GM12801 (cell line): Measurements from ENCODE around the gene HILPDA.

Source experiments
- TF ChIP-seq, protein P1 (sequence below): IDR thresholded peaks from one replicate; pipeline ENCODE4 v1.5.1; 2011; ENCODE audit warnings: control low read depth; ENCODE audit not compliant: insufficient read length; ENCODE audit errors: extremely low read depth

The HILPDA gene

DNA sequence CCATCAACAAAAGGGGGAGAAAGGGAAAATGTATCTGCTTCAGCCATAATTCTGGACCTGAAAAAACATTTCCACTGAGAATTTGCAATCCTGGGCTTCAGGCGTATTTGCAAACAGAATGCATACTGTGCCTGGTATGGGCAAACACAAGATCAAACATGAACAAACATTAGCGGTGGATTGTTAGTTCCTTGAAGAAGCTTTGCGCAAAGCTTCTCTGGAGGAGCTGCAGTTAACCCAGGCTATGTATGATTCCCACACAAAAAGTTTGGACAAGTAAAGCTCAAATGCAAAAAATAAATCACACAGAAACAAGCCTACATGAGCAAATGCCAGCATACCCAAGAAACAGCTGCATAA, 20.4 kb upstream of the HILPDA start:
- TF ChIP-seq, protein P1, sequence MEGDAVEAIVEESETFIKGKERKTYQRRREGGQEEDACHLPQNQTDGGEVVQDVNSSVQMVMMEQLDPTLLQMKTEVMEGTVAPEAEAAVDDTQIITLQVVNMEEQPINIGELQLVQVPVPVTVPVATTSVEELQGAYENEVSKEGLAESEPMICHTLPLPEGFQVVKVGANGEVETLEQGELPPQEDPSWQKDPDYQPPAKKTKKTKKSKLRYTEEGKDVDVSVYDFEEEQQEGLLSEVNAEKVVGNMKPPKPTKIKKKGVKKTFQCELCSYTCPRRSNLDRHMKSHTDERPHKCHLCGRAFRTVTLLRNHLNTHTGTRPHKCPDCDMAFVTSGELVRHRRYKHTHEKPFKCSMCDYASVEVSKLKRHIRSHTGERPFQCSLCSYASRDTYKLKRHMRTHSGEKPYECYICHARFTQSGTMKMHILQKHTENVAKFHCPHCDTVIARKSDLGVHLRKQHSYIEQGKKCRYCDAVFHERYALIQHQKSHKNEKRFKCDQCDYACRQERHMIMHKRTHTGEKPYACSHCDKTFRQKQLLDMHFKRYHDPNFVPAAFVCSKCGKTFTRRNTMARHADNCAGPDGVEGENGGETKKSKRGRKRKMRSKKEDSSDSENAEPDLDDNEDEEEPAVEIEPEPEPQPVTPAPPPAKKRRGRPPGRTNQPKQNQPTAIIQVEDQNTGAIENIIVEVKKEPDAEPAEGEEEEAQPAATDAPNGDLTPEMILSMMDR = no peak

DNA sequence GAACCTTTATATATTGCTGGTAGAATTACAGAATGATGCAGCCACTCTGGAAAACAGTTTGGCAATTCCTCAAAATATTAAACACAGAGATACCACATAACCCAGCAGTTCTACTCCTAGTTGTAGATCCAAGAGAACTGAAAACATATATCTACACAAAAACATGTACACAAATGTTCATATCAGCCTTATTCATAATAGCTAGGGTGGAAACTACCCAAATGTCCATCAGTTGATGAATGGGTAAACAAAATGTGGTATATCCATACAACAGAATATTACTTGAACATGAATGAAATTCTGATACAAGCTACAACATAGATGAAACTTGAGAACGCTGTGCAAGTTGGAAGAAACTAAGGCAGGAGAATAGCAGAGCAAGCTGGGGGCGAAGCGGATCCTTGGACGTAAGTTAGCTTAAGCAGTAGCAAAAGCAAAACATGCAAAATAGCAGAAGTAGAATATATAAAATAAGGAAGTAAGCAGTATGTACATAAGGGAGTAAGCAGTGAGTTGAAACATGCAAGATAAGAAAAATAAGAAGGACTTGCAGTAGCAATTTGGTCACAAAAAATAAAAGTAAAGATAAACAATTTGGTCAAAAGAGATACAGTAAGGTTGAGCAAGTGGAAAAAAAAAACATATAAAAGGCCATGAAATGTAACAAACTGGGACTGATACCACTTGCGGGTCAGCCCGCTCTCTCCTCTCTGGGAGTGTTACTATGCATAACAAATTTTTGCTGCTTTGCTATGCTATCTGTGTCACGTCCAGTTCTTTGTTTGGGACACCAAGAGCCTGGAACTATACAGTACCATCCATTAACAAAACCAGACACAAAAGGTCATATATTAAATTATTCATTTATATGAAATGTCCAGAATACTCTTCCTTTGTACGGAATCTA, 18.0 kb upstream of the HILPDA start:
- TF ChIP-seq, protein P1 = no peak

DNA sequence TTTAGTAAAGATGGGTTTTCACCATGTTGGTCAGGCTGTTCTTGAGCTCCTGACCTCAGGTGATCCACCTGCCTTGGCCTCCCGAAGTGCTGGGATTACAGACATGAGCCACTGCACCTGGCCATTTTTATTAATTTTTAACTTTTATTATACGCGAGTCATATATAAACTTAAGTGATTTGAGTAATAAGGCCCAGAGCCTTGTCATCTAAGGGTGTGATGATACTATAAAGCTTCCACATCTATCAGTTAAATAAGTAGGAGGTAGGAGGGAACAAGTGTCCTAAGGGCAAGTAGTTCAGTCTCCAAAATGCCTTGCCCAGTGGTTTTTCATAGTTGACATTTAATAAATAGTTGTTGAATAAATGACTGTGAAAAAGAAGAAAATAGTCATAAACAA, 13.3 kb upstream of the HILPDA start:
- TF ChIP-seq, protein P1 = no peak

DNA sequence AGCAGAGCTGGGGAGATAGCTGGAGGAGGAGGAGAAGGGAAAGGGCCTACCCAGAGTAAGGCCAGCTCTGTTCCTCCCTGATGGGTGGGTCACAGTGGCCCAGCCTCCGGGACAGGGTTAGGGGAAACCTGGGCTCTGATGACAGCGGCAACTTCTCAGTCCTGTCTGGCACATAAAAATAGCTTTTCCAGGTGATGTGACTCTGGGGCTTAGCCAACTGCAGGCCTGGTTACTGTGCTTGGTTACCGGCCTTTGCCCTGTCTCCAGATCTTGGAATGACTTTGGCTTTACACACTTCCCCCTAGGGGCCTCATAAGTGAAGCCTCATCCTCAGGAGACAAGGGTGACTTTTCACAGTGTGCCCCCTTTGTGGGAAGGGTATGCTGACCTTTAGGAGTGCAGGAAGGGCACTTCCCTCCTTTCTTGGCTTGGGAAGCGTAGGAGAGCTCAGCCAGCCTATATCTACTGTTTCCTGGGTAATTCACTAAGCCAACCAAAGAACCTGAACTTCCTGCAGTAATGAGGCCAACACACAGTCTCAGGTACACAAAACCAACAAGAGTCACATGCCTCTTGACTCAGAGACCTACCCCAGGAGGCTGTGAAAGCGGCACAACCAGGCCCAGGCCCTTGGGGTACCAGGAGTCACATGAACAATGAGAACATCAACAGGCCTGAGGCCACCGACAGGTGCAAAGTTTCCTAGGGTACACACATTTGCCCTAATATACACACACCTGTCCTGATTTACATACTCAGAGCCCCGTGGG, 11.7 kb upstream of the HILPDA start:
- TF ChIP-seq, protein P1 = no peak

DNA sequence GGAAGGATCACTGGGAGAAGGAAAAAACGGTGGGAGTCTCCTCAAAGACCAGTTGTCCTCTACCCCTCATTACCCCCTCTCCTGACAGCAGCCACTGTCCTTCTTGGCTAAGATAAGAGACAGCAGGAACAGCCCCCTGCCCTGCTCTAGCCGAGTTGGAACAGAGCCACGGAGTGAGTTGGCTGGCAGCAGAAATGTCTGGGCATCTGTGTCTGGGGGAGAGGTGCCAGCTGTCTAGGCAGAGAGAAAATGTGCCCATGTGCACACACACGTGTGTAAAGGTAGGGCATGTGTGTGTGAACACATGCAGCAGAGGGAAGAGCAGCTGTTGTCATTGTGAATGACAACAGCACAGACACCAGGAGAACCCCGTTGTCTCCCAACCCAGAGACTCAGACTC, 9.4 kb upstream of the HILPDA start:
- TF ChIP-seq, protein P1 = no peak

DNA sequence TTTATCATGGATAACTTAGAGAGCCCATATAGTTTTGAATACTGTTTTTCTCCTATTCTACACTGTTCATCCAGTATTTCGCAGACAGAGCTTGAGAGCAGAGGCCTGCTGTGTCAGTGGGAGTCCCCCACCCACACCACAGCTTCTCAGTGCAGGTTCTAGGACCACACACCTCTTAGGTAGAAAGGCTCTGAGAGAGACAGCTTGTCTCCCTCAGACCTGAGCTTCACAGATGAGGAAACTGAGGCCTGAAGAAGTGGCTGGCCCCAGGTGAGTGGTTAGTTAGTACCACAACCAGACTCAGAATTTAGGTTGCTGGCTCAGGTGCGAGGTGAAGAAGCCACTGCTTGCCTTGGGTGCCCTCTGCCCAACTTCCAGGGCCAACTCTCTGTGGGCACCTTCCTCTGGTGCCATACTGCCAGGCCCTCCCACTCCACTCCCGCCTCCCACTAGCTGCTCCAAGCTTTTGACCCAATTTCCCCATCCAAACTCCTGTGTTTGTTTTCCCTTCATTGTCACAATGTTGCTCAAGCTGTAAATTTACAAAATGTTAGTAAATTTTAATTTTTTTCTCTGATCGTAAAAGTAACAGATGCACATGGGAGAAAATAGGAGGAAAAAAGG, 7.6 kb upstream of the HILPDA start:
- TF ChIP-seq, protein P1 = no peak

DNA sequence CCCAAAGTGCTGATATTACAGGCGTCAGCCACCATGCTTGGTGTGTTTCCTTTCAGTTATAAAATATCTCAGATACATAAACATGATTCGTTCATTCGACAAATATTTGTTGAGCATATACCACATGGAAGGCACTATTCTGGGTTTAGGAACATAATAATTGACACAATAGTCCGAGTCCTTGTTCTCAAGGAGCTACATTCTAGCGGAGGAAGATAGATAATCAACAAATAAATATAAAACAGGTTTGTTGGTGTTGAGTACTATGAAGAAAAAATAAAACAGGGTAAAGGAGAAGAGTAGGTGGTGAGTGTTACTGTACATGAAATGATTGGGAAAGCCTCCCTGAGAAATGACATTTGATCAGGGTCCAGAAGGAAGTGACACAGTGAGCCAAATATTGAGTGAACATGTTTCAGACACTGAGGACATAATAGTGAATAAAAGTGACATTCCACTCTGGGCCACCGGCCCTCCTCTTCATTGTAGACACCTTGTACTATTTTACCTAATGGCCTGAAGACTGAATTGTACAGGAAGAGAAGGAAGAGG, 6.9 kb upstream of the HILPDA start:
- TF ChIP-seq, protein P1 = no peak
